PC-3 (cell line): ENCODE measurements around the gene DHX58. TPM values are rescaled to one million over a fixed set of nuclear protein-coding genes. Genes with fewer than 3 reads are reported as not detected.

Experiments
- ATAC-seq: fragments of 200-7000 bp; cut with Tn5 transposase; 2 replicates; pipeline ENCODE4 v1.9.1; 2020; ENCODE audit warnings: mild to moderate bottlenecking, moderate library complexity
- BruUV-seq: library from RNA; stranded (reverse); fragments of 400-500 nt; replicated peaks from 2 replicates; lab custom pipeline; 2021; lab: Mats Ljungman, UMichigan
- CTCF ChIA-PET: fragments of 300-600 bp; sonication (Branson Sonifier 250); formaldehyde crosslinking; loops from one replicate; lab custom pipeline; 2022; ENCODE audit warnings: antibody characterized with exemption; lab: Charles Lee
- POLR2A ChIA-PET: fragments of 300-600 bp; sonication (Branson Sonifier 250); formaldehyde crosslinking; loops from one replicate; lab custom pipeline; 2022; ENCODE audit warnings: antibody characterized with exemption; ENCODE audit not compliant: unreplicated experiment; lab: Charles Lee
- DNase-seq: peaks from one replicate; pipeline ENCODE4 v3.0.0-alpha.2; 2015
- H2AFZ ChIP-seq: fragments of 300-600 bp; sonication (generic); 2 replicates; pipeline ENCODE4 v1.6.0; 2016; ENCODE audit warnings: antibody characterized with exemption, low read length
- H3F3A ChIP-seq: fragments of 300-600 bp; sonication (generic); one replicate; pipeline ENCODE4 v1.6.0; 2017; ENCODE audit warnings: antibody characterized with exemption, low read length, control low read depth, mild to moderate bottlenecking; ENCODE audit not compliant: unreplicated experiment
- H3K27ac ChIP-seq: fragments of 300-600 bp; sonication (generic); 2 replicates; pipeline ENCODE4 v1.5.1; 2016; ENCODE audit warnings: mild to moderate bottlenecking, low read length
- H3K27me3 ChIP-seq: fragments of 300-600 bp; sonication (generic); 2 replicates; pipeline ENCODE4 v1.6.1; 2016; ENCODE audit warnings: low read length, mixed read lengths
- H3K36me3 ChIP-seq: fragments of 300-600 bp; sonication (generic); 2 replicates; pipeline ENCODE4 v1.6.1; 2016; ENCODE audit warnings: low read depth, mixed run types, low read length, mixed read lengths
- H3K4me1 ChIP-seq: fragments of 300-600 bp; sonication (generic); 2 replicates; pipeline ENCODE4 v1.5.1; 2016; ENCODE audit warnings: low read length; ENCODE audit not compliant: insufficient read depth
- H3K4me2 ChIP-seq: fragments of 300-600 bp; sonication (generic); 2 replicates; pipeline ENCODE4 v1.6.0; 2016; ENCODE audit warnings: low read length
- H3K4me3 ChIP-seq: fragments of 300-600 bp; sonication (generic); 2 replicates; pipeline ENCODE4 v1.5.1; 2016; ENCODE audit warnings: mild to moderate bottlenecking, low read length, mixed read lengths
- H3K79me2 ChIP-seq: fragments of 300-600 bp; sonication (generic); 2 replicates; pipeline ENCODE4 v1.6.1; 2017; ENCODE audit warnings: low read length, mixed read lengths
- H3K9ac ChIP-seq: fragments of 300-600 bp; sonication (generic); 2 replicates; pipeline ENCODE4 v1.6.0; 2016; ENCODE audit warnings: mild to moderate bottlenecking, low read length
- H3K9me2 ChIP-seq: fragments of 300-600 bp; sonication (generic); replicated peaks from 2 replicates; pipeline ENCODE4 v1.6.1; 2016; ENCODE audit warnings: mixed run types, low read length, mixed read lengths
- H3K9me3 ChIP-seq: fragments of 300-600 bp; sonication (generic); 2 replicates; pipeline ENCODE4 v1.6.1; 2016; ENCODE audit warnings: low read length, mixed read lengths
- H4K20me1 ChIP-seq: fragments of 300-600 bp; sonication (generic); 2 replicates; pipeline ENCODE4 v1.6.1; 2016; ENCODE audit warnings: low read length, mixed read lengths
- EZH2 ChIP-seq: fragments of 300-600 bp; sonication (generic); IDR thresholded peaks from one replicate; pipeline ENCODE4 v1.6.1; 2017; ENCODE audit warnings: antibody characterized with exemption, mild to moderate bottlenecking, low read length; ENCODE audit not compliant: unreplicated experiment
- EZH2phosphoT487 ChIP-seq: fragments of 300-600 bp; sonication (generic); IDR thresholded peaks from 2 replicates; pipeline ENCODE4 v1.6.1; 2018; ENCODE audit warnings: mild to moderate bottlenecking, antibody characterized with exemption, low read length, borderline replicate concordance
- intact Hi-C: fragments of 100-400 bp; cut with micrococcal nuclease; formaldehyde crosslinking; loops from 2 replicates; pipeline ENCODE4 v1.9.0; 2023
- total RNA-seq: library from RNA; depleted of rRNA; stranded (reverse); fragments of >200 nt; gene quantifications from 2 replicates; pipeline ENCODE4 v1.2.3, GENCODE V29; 2014
- TF ChIP-seq, protein P1 (sequence below): fragments of 300-600 bp; sonication (generic); conservative IDR thresholded peaks from 2 replicates; pipeline ENCODE4 v1.5.1; 2017; ENCODE audit warnings: antibody characterized with exemption, low read depth, mild to moderate bottlenecking, low read length

The DHX58 gene
- total RNA-seq, 1 experiment from 2014 or later = not detected

DNA sequence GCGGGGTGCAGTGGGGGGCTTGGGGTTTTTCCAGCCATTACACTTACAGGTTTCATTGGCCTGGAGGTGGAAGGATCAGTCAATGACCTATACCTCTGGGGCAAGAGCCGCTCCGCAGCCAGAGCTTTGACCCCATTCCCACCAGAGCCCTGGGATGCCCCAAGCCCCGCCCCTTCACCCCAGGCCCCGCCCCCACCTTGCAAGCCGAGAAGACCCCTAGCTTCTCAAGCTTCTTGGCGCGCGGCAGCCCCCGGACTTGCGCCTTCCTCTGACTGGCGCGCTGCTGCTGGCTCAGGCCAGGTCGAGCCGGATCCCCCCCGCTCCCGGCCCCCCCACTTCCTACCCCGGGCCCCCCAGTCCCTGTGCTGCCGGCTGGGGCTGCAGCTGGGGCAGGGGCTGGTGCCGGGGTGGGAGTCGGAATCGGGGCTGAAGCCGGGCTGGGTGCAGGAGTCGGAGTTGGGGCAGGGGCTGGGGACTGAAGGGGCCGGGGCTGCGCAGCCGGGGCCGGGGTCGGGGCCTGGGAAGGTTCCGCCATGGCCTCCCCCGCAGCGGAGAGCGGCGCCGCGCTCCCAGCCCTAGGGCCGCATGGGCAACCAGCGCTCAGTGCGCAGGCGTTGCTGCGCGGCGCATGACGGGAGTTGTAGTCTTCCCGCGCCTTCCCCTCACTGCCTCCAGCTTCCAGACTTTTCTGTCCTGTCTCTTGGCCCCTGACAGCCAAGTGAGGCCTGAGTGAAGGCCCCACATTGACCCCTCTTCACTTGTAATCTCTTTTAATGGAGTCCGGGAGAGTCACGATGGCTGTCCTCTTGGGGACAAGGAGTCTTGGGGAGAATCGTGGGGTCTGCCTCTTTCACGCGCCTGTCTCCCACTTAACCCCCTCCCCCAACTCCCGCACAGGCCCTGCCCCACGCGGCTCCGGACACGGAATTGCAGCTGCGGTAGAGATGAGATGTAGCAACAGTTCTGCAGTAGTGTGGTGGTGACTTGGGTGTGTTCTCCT is 8.6 kb upstream of the DHX58 start, which contains the start of gene KAT2A:
Gene KAT2A, minus strand, starts transcription at position 598 of the 1,000 bp plus-strand sequence. Its CDS starts 63 bp downstream, at position 535.
- DNase-seq = no peak
- no peak for ATAC-seq
- no peak for TF ChIP-seq EZH2phosphoT487
- TF ChIP-seq, protein P1, sequence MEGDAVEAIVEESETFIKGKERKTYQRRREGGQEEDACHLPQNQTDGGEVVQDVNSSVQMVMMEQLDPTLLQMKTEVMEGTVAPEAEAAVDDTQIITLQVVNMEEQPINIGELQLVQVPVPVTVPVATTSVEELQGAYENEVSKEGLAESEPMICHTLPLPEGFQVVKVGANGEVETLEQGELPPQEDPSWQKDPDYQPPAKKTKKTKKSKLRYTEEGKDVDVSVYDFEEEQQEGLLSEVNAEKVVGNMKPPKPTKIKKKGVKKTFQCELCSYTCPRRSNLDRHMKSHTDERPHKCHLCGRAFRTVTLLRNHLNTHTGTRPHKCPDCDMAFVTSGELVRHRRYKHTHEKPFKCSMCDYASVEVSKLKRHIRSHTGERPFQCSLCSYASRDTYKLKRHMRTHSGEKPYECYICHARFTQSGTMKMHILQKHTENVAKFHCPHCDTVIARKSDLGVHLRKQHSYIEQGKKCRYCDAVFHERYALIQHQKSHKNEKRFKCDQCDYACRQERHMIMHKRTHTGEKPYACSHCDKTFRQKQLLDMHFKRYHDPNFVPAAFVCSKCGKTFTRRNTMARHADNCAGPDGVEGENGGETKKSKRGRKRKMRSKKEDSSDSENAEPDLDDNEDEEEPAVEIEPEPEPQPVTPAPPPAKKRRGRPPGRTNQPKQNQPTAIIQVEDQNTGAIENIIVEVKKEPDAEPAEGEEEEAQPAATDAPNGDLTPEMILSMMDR = no peak
- no peak for TF ChIP-seq EZH2
- Histone ChIP-seq H3K9me2 (no peaks in the 10 kb centered on the region), H3K9me3 (no peaks in the 10 kb centered on the region), H3K4me2 (no peak within 1 kb of the TSS), H3K9ac (no peak within 1 kb of the TSS), H3K4me3 (no peak within 1 kb of the TSS), H4K20me1 (no peaks in the 10 kb centered on the region), H3F3A (no peaks in the 10 kb centered on the region), H3K27ac (no peak within 1 kb of the TSS), H3K36me3 (no peaks in the 10 kb centered on the region), H3K4me1 (no peaks in the 10 kb centered on the region), H2AFZ (no peak within 1 kb of the TSS), H3K27me3 (no peaks in the 10 kb centered on the region), H3K79me2 (no peaks in the 10 kb centered on the region)
- POLR2A ChIA-PET = no interaction called here
- CTCF ChIA-PET = no interaction called here
- BruUV-seq = no TSS peak
- intact Hi-C loops = no loop called here

DNA sequence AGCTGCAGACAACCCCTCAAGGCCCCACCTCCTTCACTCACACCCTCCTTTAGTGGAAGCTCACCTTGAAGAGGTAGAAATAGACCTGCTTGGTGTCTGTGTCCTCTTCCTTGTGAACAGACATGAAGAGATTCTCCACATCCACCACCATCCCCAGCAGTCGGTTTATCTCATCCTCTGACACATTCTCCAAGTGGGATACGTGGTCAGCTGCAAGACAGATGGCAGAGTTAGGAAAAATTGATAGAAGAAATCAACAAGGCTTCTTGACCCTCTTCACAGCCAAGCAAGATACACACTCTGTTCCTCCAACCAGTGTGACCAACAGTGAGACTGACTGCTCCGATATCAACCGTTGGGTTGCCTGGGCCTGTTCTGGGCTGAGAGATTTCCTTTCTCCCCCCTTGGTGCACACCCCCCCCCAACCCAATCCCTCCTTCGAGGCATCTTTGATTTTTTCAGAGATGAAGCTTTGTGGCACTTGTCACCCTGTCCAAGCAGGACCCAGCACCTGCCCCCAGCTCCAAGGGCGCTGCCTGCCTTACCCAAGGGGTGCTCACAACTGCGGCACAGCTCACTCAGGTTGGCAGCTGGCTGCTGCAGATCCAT is 7.8 kb upstream of the DHX58 start:
- Histone ChIP-seq H3K9me2 (no peaks in the 10 kb centered on the region), H3K27ac (no peak overlapping the region), H3K9me3 (no peaks in the 10 kb centered on the region), H3K36me3 (no peaks in the 10 kb centered on the region), H3K9ac (no peak overlapping the region), H3K4me1 (no peaks in the 10 kb centered on the region), H3K27me3 (no peaks in the 10 kb centered on the region), H3K4me2 (no peak overlapping the region), H3F3A (no peaks in the 10 kb centered on the region), H3K4me3 (no peak overlapping the region), H2AFZ (no peak overlapping the region), H3K79me2 (no peaks in the 10 kb centered on the region), H4K20me1 (no peaks in the 10 kb centered on the region)
- BruUV-seq = no TSS peak
- ATAC-seq = no peak
- ChIA-PET CTCF (no interaction called here), POLR2A (no interaction called here)
- intact Hi-C loops = no loop called here
- DNase-seq = no peak
- TF ChIP-seq EZH2phosphoT487 (no peak), EZH2 (no peak)
- TF ChIP-seq, protein P1 = no peak
